Activated CD8-positive, alpha-beta memory T cell treated with anti-CD3 and anti-CD28 coated beads for 36 hours (primary cell): ENCODE data around the gene SHROOM2. TPM values are rescaled to one million over a fixed set of nuclear protein-coding genes. Genes with fewer than 3 reads are reported as not detected.

Experiments used
- CTCF ChIA-PET: fragments of 350-600 bp; sonication (Branson Sonifier 250); formaldehyde crosslinking; loops from one replicate; lab custom pipeline; 2021; ENCODE audit warnings: antibody characterized with exemption; lab: Charles Lee
- POLR2A ChIA-PET: fragments of 350-600 bp; sonication (Branson Sonifier 250); formaldehyde crosslinking; loops from one replicate; lab custom pipeline; 2021; ENCODE audit warnings: antibody characterized with exemption; lab: Charles Lee
- total RNA-seq, 2 experiments: library from RNA; stranded (reverse); gene quantifications; one replicate each; pipeline ENCODE4 v1.2.3, GENCODE V29; 2021

The SHROOM2 gene
- total RNA-seq, 2 experiments from 2014 or later, result not detected

DNA sequence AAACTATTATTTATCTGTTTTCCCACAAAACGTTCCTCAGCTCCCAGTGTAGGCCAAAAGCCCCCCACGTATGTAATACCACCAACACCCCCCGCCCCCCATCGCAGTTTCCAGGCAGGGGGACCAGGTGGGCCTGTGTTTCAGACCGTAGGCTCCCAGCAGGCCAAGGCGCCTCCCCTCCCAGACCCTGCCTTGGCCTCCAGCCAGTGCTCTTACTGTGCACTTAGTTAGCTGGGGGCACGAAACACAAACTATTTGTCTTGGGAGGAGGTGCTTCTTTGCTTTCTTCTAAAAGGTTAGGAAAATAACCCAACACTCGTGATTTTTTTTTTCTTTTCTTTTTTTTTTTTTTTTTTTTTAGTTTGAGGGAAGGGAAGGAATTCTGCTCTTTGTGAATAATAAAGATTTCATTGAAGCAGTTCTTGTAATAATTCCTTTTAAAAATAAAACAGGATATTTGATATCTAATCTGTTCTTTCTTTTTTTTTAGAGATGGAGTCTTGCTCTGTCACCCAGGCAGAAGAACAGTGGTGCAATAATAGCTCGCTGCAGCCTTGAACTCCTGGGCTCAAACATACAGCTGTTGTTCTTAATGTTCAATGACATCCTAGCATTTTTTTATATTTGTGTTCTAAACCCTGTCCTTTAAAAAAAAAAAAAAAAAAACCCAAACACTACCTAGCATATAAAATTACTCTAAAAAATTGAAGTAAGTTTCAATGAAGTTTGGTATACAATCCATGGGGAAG, 98.0 kb downstream of the SHROOM2 start:
- POLR2A ChIA-PET, result no interaction called here
- CTCF ChIA-PET, result interaction anchor here (0.6 kb wide), 1 partner anchor 130 kb away, joined by 3 read pairs; no protein-coding TSS in a partner anchor

- CTCF ChIA-PET, result interaction anchor here (0.8 kb wide), 1 partner anchor 16 kb away, joined by 3 read pairs; no protein-coding TSS in a partner anchor
- POLR2A ChIA-PET, result no interaction called here
Observed at GRCh38 chrX:9885150-9885549, 98.9 kb downstream of the SHROOM2 start.

GRCh38 chrX:9887659-9888297, 101.5 kb downstream of the SHROOM2 start:
- CTCF ChIA-PET, result interaction anchor here (0.7 to 1.7 kb wide), 2 partner anchors 232 kb away, joined by 3 to 5 read pairs; no protein-coding TSS in a partner anchor

DNA sequence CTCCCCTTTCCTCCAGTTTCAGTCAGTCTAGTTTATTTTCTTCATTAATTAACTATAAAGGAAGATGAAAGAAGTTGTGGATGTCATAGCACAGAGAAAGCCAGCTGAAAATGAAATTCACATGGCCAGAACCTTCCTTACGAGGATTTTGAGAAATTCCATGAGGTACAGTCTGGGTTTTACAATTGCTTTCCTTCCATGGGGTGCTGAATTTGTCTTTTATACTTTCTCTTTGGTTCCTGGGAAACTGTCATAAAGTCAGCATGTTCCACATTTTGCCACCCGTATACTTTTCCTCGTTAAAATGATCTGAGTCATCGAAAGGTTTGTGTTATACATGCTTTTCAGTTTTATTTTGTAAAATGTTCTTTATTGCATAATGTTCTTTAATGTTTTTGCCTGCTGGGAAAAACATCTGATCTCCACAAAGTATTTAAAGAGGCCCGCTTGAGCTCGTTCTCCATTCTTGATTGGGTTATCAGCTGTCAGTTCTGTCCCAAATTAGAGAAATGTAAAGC, 102.8 kb downstream of the SHROOM2 start:
- ChIA-PET CTCF (interaction anchor here (1.4 kb wide), 1 partner anchor 45 kb away, joined by 3 read pairs; no protein-coding TSS in a partner anchor), POLR2A (no interaction called here)

More at GRCh38 chrX:9887659-9888297, 101.5 kb downstream of the SHROOM2 start:
- POLR2A ChIA-PET, result no interaction called here

GRCh38 chrX:9890681-9891091, 104.5 kb downstream of the SHROOM2 start:
- POLR2A ChIA-PET, result no interaction called here
- CTCF ChIA-PET, result interaction anchor here (1.2 kb wide), 1 partner anchor 229 kb away, joined by 4 read pairs; no protein-coding TSS in a partner anchor

GRCh38 chrX:9895225-9895912, 109.1 kb downstream of the SHROOM2 start:
- CTCF ChIA-PET, result no interaction called here

DNA sequence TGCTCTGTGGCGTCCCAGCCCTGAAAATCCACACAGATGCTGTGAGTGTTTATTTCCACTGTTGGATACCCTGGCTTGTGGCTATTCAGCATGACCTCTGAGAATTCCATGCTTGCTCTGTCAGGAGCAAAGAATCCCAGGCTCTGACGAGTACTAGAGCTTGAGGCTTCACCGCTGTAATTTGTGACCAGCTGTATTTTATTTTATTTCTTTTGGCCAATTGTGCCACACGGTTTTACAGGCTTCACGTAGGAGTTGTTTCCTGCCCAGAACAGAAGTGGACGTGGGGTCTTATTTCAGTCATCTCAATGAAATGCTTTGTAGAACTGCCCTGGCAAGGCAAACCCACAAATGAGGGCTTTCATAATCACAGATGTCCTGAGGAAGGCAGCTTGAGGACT, 111.5 kb downstream of the SHROOM2 start:
- POLR2A ChIA-PET, result no interaction called here
- CTCF ChIA-PET, result no interaction called here

More at GRCh38 chrX:9895225-9895912, 109.1 kb downstream of the SHROOM2 start:
- POLR2A ChIA-PET, result no interaction called here

- CTCF ChIA-PET, result interaction anchor here (0.9 kb wide), 1 partner anchor 220 kb away, joined by 4 read pairs; no protein-coding TSS in a partner anchor
- POLR2A ChIA-PET, result no interaction called here
Observed at GRCh38 chrX:9899640-9900111, 113.4 kb downstream of the SHROOM2 start.

- ChIA-PET CTCF (no interaction called here), POLR2A (no interaction called here)
Observed at GRCh38 chrX:9902656-9903055, 116.4 kb downstream of the SHROOM2 start.

- POLR2A ChIA-PET, result no interaction called here
- CTCF ChIA-PET, result no interaction called here
Observed at GRCh38 chrX:9903146-9903545, 116.9 kb downstream of the SHROOM2 start.

DNA sequence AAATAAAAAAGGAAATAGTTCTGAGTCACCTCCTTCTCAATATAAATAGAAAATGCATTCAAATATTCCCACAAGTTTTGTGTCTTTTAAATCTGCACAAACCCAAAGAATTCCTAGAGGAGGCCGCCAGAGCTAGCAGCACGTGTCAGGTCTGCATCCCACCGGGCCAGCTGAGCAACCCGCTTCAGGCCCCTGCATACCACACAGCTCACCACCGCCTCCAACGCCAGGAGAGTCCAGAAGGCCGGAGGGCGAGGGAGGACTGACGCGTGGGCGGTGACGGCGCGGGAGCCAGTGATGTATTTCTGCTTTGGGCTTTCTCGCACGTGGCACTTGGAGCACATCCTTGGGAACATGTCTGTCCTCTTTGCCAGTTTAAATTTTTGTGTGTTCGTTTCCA, 119.1 kb downstream of the SHROOM2 start:
- ChIA-PET CTCF (no interaction called here), POLR2A (no interaction called here)

- POLR2A ChIA-PET, result no interaction called here
- CTCF ChIA-PET, result no interaction called here
Observed at GRCh38 chrX:9905721-9906120, 119.5 kb downstream of the SHROOM2 start.

GRCh38 chrX:9906919-9907318, 120.7 kb downstream of the SHROOM2 start:
- POLR2A ChIA-PET, result no interaction called here
- CTCF ChIA-PET, result no interaction called here

GRCh38 chrX:9907645-9908387, 121.6 kb downstream of the SHROOM2 start:
- POLR2A ChIA-PET, result no interaction called here
- CTCF ChIA-PET, result no interaction called here

DNA sequence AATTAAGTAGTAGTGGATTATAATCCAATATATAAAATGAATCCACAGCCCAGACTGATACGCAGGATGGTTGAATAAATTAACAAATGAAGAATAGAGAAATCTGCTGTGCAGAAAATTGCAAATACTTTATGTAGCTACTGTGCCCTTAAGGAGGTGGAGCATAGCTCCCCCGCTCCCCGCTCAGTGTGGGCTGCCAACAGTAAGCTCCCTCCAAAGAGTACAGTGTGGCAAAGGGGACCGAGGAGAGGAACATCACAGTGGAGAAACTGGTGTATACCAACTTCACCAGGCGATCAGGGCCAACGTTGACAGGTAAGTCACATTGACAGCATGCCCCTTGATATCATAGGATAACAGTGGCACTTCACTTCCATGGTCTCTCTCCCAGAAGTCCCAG, 123.0 kb downstream of the SHROOM2 start:
- CTCF ChIA-PET, result no interaction called here
- POLR2A ChIA-PET, result no interaction called here

- CTCF ChIA-PET, result no interaction called here
- POLR2A ChIA-PET, result no interaction called here
Observed at GRCh38 chrX:9911487-9911886, 125.3 kb downstream of the SHROOM2 start.

GRCh38 chrX:9912351-9913145, 126.3 kb downstream of the SHROOM2 start:
- ChIA-PET POLR2A (no interaction called here), CTCF (no interaction called here)

GRCh38 chrX:9913146-9913433, 126.9 kb downstream of the SHROOM2 start:
- CTCF ChIA-PET, result no interaction called here
- POLR2A ChIA-PET, result no interaction called here
